ENCODE results near the gene SEL1L3. TPM values are rescaled to one million over a fixed set of nuclear protein-coding genes. Genes with fewer than 3 reads are reported as not detected.

Gene SEL1L3
- polyA plus RNA-seq, 4 donors = 19.3 to 25.5 (median 22.1) TPM

GRCh38 chr4:25759101-25759500 is 103.7 kb downstream of the SEL1L3 start:
- no peak for DNase-seq (ENCODE audit: low read depth in 4 of 4, low spot score in 2 of 4)

- DNase-seq (ENCODE audit: low read depth in 4 of 4, low spot score in 2 of 4) = no peak
Observed at GRCh38 chr4:25757452-25757851, 105.3 kb downstream of the SEL1L3 start.

GRCh38 chr4:25756503-25756902 is 106.3 kb downstream of the SEL1L3 start:
- no peak for DNase-seq (ENCODE audit: low read depth in 4 of 4, low spot score in 2 of 4)

GRCh38 chr4:25755911-25756310 is 106.9 kb downstream of the SEL1L3 start:
- no peak for DNase-seq (ENCODE audit: low read depth in 4 of 4, low spot score in 2 of 4)

- DNase-seq (ENCODE audit: low read depth in 4 of 4, low spot score in 2 of 4) = no peak
Observed at GRCh38 chr4:25753239-25753638, 109.5 kb downstream of the SEL1L3 start.

- DNase-seq (ENCODE audit: low read depth in 4 of 4, low spot score in 2 of 4) = no peak
Observed at GRCh38 chr4:25750874-25751273, 111.9 kb downstream of the SEL1L3 start.

- DNase-seq (ENCODE audit: low read depth in 4 of 4, low spot score in 2 of 4) = no peak
Observed at GRCh38 chr4:25749150-25749794, 113.5 kb downstream of the SEL1L3 start.

- DNase-seq (ENCODE audit: low read depth in 4 of 4, low spot score in 2 of 4) = no peak
Observed at GRCh38 chr4:25743971-25744370, 118.8 kb downstream of the SEL1L3 start.

- no peak for DNase-seq (ENCODE audit: low read depth in 4 of 4, low spot score in 2 of 4)
Observed at GRCh38 chr4:25729564-25729963, 133.2 kb downstream of the SEL1L3 start.

GRCh38 chr4:25728886-25729285 is 133.9 kb downstream of the SEL1L3 start:
- no peak for DNase-seq (ENCODE audit: low read depth in 4 of 4, low spot score in 2 of 4)

GRCh38 chr4:25727711-25728493 is 134.9 kb downstream of the SEL1L3 start:
- no peak for DNase-seq (ENCODE audit: low read depth in 4 of 4, low spot score in 2 of 4)

GRCh38 chr4:25725870-25726269 is 136.9 kb downstream of the SEL1L3 start:
- no peak for DNase-seq (ENCODE audit: low read depth in 4 of 4, low spot score in 2 of 4)

- DNase-seq (ENCODE audit: low read depth in 4 of 4, low spot score in 2 of 4) = no peak
Observed at GRCh38 chr4:25723409-25723808, 139.4 kb downstream of the SEL1L3 start.

- no peak for DNase-seq (ENCODE audit: low read depth in 4 of 4, low spot score in 2 of 4)
Observed at GRCh38 chr4:25722964-25723363, 139.8 kb downstream of the SEL1L3 start.

- no peak for DNase-seq (ENCODE audit: low read depth in 4 of 4, low spot score in 2 of 4)
Observed at GRCh38 chr4:25713812-25714211, 149.0 kb downstream of the SEL1L3 start.

GRCh38 chr4:25712611-25713010 is 150.2 kb downstream of the SEL1L3 start:
- DNase-seq (ENCODE audit: low read depth in 4 of 4, low spot score in 2 of 4) = no peak

- no peak for DNase-seq (ENCODE audit: low read depth in 4 of 4, low spot score in 2 of 4)
Observed at GRCh38 chr4:25710637-25711036, 152.2 kb downstream of the SEL1L3 start.

GRCh38 chr4:25704516-25704915 is 158.3 kb downstream of the SEL1L3 start:
- no peak for DNase-seq (ENCODE audit: low read depth in 4 of 4, low spot score in 2 of 4)

GRCh38 chr4:25703731-25704388 is 158.9 kb downstream of the SEL1L3 start:
- DNase-seq (ENCODE audit: low read depth in 4 of 4, low spot score in 2 of 4) = no peak

- DNase-seq (ENCODE audit: low read depth in 4 of 4, low spot score in 2 of 4) = no peak
Observed at GRCh38 chr4:25702848-25703247, 159.9 kb downstream of the SEL1L3 start.

- DNase-seq (ENCODE audit: low read depth in 4 of 4, low spot score in 2 of 4) = no peak
Observed at GRCh38 chr4:25700661-25701060, 162.1 kb downstream of the SEL1L3 start.

GRCh38 chr4:25697516-25697915 is 165.3 kb downstream of the SEL1L3 start:
- DNase-seq (ENCODE audit: low read depth in 4 of 4, low spot score in 2 of 4) = no peak
